HG02798 (cell line): ENCODE data around the gene IL3RA.
A peak's percentile ranks its signal among the peaks of the same experiment; 100 is the strongest.
"Not testable (repeated sequence)": the region's sequence is repeated elsewhere in the genome, so short reads cannot be mapped to it uniquely, and the experiment has no call there.

Source experiments
- ATAC-seq: cut with Tn5 transposase; IDR thresholded peaks from one replicate; pipeline ENCODE4 v1.9.1; 2021; ENCODE audit warnings: mild to moderate bottlenecking; ENCODE audit not compliant: unreplicated experiment, poor library complexity

IL3RA gene

GRCh38 chrX:1327651-1328304 lies 8.8 kb upstream of the IL3RA start:
- peak; percentile 50 for ATAC-seq

- ATAC-seq: no peak
Measured at GRCh38 chrX:1330605-1331004, 6.0 kb upstream of the IL3RA start.

DNA sequence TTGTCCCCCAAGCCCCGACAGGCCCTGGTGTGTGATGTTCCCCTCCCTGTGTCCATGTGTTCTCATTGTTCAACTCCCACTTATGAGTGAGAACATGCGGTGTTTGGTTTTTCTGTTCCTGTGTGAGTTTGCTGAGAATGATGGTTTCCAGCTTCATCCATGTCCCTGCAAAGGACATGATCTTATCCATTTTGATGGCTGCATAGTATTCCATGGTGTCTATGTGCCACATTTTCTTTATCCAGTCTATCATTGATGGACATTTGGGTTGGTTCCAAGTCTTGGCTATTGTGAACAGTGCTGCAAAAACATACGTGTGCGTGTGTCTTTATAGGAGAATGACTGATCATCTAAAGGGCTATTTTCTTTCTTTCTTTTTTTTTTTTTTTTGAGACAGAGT lies 4.2 kb upstream of the IL3RA start:
- ATAC-seq: not testable (repeated sequence)

GRCh38 chrX:1334854-1335253 lies 1.7 kb upstream of the IL3RA start:
- no peak for ATAC-seq

GRCh38 chrX:1336948-1337779 lies 579 bp downstream of the IL3RA start:
- peak; percentile 22 for ATAC-seq

- ATAC-seq: no peak
Measured at GRCh38 chrX:1341545-1342184, 5.1 kb downstream of the IL3RA start.

DNA sequence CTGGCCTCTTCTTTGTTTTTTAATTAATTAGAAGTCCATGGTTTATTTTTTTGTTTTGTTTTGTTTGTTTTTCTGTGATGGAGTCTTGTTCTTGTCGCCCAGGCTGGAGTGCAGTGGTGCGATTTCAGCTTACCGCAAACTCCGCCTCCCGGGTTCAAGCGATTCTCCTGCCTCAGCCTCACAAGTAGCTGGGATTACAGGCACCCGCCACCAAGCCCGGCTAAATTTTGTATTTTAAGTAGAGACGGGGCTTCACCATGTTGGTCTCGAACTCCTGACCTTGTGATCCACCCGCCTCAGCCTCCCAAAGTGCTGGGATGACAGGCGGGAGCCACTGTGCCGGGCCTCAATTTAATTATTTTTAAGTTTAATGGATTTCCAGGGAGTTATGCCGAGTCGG lies 13.0 kb downstream of the IL3RA start:
- not testable (repeated sequence) for ATAC-seq

GRCh38 chrX:1351981-1352714 lies 15.6 kb downstream of the IL3RA start:
- no peak for ATAC-seq

DNA sequence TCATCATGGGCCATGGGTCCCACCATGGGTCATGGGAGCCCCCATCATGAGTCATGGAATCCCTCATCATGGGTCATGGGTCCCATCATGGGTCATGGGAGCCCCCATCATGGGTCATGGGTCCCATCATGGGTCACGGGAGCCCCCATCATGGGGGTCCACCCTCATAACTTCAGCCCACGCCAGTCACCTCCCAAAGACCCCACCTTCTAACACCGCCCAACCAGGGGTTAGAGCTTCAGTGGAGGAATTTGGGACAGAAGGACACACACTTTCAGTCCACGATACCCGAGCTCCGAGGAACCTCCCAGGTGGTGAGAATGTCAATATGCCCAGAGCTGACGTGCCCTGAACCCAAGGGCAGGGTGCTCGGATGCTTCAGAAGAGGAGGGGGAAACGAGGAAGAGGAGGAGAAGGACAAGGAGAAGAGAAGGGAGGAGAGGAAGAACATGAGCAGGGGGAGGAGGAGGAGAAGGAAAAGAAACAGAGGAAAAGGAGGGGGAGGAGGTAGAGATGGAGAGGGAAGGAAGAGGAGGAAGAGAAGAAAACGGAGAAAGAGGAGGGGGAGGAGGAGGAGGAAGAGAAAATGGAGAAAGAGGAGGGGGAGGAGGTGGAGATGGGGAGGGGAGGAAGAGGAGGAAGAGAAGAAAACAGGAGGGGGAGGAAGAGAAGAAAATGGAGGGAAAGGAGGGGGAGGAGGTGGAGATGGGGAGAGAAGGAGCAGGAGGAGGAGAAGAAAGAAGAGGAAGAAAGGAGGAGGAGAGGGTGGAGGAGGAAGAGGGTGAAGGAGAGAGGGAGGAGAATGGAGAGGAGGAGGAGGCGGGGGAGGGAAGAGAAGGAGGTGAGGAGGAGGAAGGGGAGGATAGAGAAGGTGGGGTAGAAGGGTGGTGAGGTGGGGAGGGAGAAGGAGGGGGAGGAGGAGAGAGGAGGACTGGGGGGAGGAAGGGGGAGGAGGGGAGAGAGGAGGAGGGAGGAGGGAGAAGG lies 17.7 kb downstream of the IL3RA start:
- ATAC-seq: peak; percentile 37

- ATAC-seq: no peak
Measured at GRCh38 chrX:1355131-1356046, 18.8 kb downstream of the IL3RA start.

- ATAC-seq: no peak
Measured at GRCh38 chrX:1357993-1358392, 21.4 kb downstream of the IL3RA start.

GRCh38 chrX:1358793-1359476 lies 22.4 kb downstream of the IL3RA start:
- no peak for ATAC-seq

DNA sequence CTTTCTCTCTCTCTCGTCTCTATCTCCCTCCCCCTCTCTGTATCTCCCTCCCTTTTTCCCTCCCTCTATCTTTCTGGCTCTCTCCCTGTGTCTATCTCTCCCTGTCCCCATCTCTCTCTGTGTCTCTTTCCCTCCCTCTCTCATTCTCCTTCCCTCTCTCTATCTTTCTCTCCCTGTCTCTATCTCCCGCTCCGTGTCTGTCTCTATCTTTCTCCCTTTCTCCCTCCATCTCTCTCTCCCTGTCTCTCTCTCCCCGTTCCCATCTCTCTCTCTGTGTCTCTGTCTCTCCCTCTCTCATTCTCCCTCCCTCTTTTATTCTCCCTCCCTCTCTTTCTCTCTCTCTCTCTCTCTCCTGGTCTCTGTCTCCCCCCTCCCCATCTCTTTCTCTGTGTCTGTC lies 22.9 kb downstream of the IL3RA start:
- no peak for ATAC-seq

- ATAC-seq: no peak
Measured at GRCh38 chrX:1360171-1360570, 23.6 kb downstream of the IL3RA start.

DNA sequence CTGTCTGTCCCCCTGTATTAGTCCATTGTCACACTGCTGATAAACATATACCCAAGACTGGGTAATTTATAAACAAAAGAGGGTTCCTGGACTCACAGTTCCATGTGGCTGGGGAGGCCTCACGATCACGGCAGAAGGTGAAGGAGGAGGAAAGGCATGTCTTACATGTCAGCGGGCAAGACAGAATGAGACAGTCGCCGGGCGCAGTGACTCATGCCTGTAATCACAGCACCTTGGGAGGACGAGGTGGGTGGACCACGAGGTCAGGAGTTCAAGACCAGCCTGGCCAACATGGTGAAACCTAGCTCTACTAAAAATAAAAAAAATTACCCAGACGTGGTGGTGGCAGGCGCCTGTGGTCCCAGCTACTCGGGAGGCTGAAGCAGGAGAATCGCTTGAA lies 24.7 kb downstream of the IL3RA start:
- no peak for ATAC-seq

DNA sequence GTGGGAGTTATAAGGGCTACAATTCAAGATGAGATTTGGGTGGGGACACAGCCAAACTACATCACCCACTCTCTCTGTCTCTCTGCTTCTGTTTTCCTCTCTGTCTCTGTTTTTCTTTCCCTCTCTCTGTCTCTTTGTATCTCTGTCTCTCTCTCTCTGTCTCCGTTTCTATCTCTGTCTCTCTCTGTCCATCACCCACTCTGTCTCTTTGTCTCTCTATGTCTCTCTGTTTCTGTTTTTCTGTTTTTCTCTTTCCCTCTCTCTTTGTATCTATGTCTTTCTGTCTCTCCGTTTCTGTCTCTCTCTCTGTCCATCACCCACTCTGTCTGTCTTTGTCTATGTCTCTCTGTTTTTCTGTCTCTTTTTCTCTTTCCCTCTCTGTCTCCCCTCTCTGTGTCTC lies 25.3 kb downstream of the IL3RA start:
- ATAC-seq: no peak

GRCh38 chrX:1366363-1366762 lies 29.8 kb downstream of the IL3RA start:
- ATAC-seq: not testable (repeated sequence)

- no peak for ATAC-seq
Measured at GRCh38 chrX:1368385-1368698, 31.8 kb downstream of the IL3RA start.
